PFSK-1 (cell line): ENCODE results near the gene TRDN.

ENCODE experiments used
- FOXP2 ChIP-seq: optimal IDR thresholded peaks from 2 replicates; pipeline ENCODE3; 2011; ENCODE audit warnings: borderline replicate concordance, control low read depth, inconsistent platforms; ENCODE audit not compliant: insufficient read depth; ENCODE audit errors: extremely low read length, extremely low read depth
- REST ChIP-seq, 2 experiments: IDR thresholded peaks; 2 replicates each; pipeline versions ENCODE4 v1.6.1 to v1.8.0; 2011 to 2012; ENCODE audit warnings: low read depth in 2 of 2, low read length in 2 of 2, control low read depth in 1 of 2, inconsistent platforms in 1 of 2, mild to moderate bottlenecking in 1 of 2, moderate library complexity in 1 of 2; ENCODE audit not compliant: insufficient read depth in 1 of 2
- SIN3A ChIP-seq: IDR thresholded peaks from 2 replicates; pipeline ENCODE4 v1.6.1; 2012; ENCODE audit warnings: mild to moderate bottlenecking, low read length, moderate library complexity, borderline replicate concordance; ENCODE audit not compliant: insufficient read depth

GRCh38 chr6:123182998-123183397 is 453.8 kb downstream of the TRDN start:
- TF ChIP-seq REST (IDR thresholded peaks at IDR 0.05; ENCODE audit: insufficient read depth in 1 of 2, low read depth in 2 of 2, low read length in 2 of 2) (no peak), SIN3A (no peak), FOXP2 (no peak)
